Ramos (cell line): Measurements from ENCODE around the gene VWA3A.
"Not testable (repeated sequence)": the region's sequence is repeated elsewhere in the genome, so short reads cannot be mapped to it uniquely, and the experiment has no call there.

ENCODE experiments used
- in situ Hi-C: fragments of 300-500 bp; cut with MboI; formaldehyde crosslinking; loops from one replicate; pipeline ENCODE4 v1.14.3; 2022; ENCODE audit warnings: low sequenced_read_pairs; ENCODE audit not compliant: unreplicated experiment

Gene VWA3A

GRCh38 chr16:22092143-22092933 lies at the start of gene VWA3A:
Gene VWA3A (plus strand): TSS chr16:22092541. CDS start chr16:22092638, 97 bp downstream.
- in situ Hi-C loops, result loop anchor here (10.0 kb wide), 1 partner anchor 92 kb away; no protein-coding TSS in a partner anchor

- in situ Hi-C loops, result not testable (repeated sequence)
Measured at GRCh38 chr16:22043882-22044281, 48.5 kb upstream of the VWA3A start.

- in situ Hi-C loops, result not testable (repeated sequence)
Measured at GRCh38 chr16:22045888-22046287, 46.5 kb upstream of the VWA3A start.

- in situ Hi-C loops, result no loop called here
Measured at GRCh38 chr16:22050963-22051362, 41.4 kb upstream of the VWA3A start.

- in situ Hi-C loops, result no loop called here
Measured at GRCh38 chr16:22052980-22053379, 39.4 kb upstream of the VWA3A start.

GRCh38 chr16:22053921-22054341 lies 38.4 kb upstream of the VWA3A start:
- in situ Hi-C loops, result no loop called here

GRCh38 chr16:22054847-22055590 lies 37.3 kb upstream of the VWA3A start:
- in situ Hi-C loops, result no loop called here

- in situ Hi-C loops, result no loop called here
Measured at GRCh38 chr16:22055881-22056280, 36.5 kb upstream of the VWA3A start.

- in situ Hi-C loops, result no loop called here
Measured at GRCh38 chr16:22063888-22064467, 28.4 kb upstream of the VWA3A start.

GRCh38 chr16:22065252-22065651 lies 27.1 kb upstream of the VWA3A start:
- in situ Hi-C loops, result no loop called here

GRCh38 chr16:22070361-22071330 lies 21.7 kb upstream of the VWA3A start:
- in situ Hi-C loops, result no loop called here

- in situ Hi-C loops, result no loop called here
Measured at GRCh38 chr16:22071331-22071910, 20.9 kb upstream of the VWA3A start.

- in situ Hi-C loops, result no loop called here
Measured at GRCh38 chr16:22073350-22073749, 19.0 kb upstream of the VWA3A start.

- in situ Hi-C loops, result no loop called here
Measured at GRCh38 chr16:22075043-22075757, 17.1 kb upstream of the VWA3A start.

GRCh38 chr16:22075776-22076175 lies 16.6 kb upstream of the VWA3A start:
- in situ Hi-C loops, result no loop called here

- in situ Hi-C loops, result no loop called here
Measured at GRCh38 chr16:22077700-22078313, 14.5 kb upstream of the VWA3A start.

- in situ Hi-C loops, result no loop called here
Measured at GRCh38 chr16:22078656-22079055, 13.7 kb upstream of the VWA3A start.

GRCh38 chr16:22081050-22081449 lies 11.3 kb upstream of the VWA3A start:
- in situ Hi-C loops, result no loop called here
